GM18505 (cell line): ENCODE results near the gene GPC1.

Source experiments
- ATAC-seq: cut with Tn5 transposase; IDR thresholded peaks from one replicate; pipeline ENCODE4 v1.9.1; 2021; ENCODE audit not compliant: unreplicated experiment
- POLR2A ChIP-seq: IDR thresholded peaks from 4 replicates; pipeline ENCODE4 v1.6.1; 2011; ENCODE audit warnings: borderline replicate concordance; ENCODE audit not compliant: insufficient read depth, insufficient read length; ENCODE audit errors: extremely low read depth

GPC1 gene

DNA sequence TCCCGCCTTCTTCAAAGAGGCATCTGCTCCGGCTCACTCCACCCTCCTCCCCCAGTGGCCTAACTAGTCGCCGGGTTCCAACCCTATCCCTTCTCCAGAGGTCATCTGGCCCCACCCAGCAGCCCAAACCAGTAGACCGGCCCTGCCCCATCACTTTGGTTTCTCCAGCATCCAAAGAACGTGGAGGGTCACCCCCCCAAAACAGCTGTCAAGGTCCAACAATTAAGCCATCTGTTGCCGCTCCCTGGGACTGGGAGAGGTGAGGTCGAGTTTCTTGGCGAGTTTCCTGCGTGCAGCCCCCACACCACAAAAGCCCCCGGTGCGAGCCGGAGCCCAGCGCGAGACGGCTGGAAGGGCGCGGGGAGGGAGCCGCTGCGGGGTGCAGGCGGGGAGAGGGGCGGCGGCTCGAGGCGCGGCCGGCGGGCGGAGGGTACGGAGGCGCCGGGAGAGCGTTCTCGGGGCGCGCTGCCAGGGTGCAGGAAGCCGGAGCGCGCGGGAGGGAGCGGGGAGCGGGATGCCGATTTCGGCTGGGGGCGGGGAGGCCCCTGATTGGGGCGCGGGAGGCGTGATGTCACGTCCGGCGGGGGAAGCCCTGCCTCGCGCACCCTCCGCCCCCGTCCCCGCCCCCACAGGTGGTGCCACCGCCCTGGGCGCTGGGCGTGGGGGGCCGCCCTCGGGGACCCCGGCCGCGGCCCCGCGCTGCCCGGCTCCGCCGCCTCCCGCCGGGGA, 571 bp upstream of the GPC1 start:
- peak; percentile 60 for ATAC-seq
- no peak for TF ChIP-seq POLR2A

DNA sequence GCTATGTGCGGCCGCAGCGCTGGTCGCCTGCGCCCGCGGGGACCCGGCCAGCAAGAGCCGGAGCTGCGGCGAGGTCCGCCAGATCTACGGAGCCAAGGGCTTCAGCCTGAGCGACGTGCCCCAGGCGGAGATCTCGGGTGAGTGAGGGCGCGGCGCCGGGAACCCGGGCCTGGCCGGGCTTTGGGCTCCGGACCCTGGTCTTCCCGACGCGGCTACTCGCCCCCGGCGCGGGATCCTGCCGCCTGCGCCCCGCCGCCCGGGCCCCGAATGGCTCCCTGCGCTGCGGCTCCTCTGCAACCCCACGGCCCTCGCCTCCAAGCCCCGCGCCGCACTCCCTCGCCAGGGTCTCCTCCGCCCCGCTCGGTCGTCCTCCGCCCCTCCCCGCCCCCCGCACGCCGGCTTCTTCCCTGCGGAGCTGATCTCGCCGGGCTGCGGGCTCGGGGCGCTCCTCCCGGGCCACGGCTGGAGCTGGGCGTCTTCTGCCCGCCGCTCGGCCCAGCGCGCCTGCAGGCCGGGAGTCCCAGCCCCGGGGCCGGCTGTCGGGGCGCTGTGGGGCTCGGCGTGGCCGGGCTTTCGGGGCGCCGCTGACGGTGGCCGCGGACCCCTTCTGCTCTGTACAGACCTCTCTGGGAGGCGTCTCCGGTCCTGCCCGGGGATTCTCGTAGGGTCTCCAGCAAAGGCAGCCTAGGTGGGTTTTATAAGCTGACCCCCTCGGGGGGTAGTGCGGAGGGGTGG, 652 bp downstream of the GPC1 start:
- no peak for TF ChIP-seq POLR2A
- peak; percentile 4 for ATAC-seq

DNA sequence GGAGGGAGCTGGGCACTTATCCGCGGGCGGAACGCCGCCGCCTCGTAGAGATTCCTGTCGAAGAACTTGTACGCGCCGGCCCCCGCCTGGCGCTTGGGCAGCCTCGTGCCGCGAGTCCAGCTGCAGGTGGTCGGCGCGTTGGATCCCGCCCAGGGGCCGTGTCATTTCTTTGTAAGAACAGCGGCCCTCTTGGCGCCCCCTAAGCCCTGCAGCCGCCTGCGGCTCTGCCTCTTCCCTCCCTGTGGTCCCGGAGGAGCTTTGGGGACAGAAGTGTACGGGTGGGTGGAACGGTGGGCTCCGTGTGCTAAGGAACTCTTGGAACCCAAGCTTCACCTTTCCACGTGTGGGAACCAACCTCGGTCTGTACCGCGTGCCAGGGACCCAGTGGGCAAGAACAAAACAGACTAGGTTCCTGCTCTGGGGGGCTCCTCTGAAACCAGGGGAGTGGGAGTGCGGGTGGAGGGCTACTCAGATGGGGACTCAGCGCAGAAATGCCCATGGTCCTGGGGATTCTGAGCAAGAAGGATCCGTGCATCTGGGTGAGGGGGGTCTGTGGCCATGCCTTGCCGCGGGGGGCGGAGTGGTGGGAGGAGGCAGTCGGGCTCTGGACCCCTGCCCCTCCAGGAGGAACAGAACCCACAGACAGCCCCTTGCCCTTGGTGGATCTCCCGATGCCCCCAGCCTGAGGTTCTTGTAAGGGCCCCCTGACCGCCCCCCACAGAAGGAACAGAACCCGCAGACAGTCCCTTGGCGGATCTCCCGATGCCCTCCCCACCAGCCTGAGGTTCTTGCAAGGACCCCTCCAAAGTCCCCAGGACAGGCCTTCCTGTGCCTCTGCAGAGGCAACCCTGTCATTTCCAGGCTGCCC, 1.5 kb downstream of the GPC1 start:
- no peak for ATAC-seq
- no peak for TF ChIP-seq POLR2A

DNA sequence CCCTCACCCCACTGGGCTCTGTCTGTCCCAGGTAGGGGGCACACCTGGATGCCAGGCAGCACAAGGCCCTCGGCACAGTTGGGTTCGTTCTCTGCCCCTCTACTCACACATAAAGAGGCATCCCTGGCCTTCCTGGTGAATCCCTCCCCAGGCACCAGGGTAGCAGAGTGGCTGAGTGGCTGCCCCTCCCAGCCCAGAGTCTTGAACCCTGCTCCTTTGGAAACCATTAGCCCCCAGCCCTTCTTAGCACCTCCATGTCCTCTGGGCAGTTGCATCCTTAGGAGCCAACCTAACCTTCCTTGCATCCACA, 2.0 kb downstream of the GPC1 start:
- ATAC-seq: no peak
- no peak for TF ChIP-seq POLR2A

DNA sequence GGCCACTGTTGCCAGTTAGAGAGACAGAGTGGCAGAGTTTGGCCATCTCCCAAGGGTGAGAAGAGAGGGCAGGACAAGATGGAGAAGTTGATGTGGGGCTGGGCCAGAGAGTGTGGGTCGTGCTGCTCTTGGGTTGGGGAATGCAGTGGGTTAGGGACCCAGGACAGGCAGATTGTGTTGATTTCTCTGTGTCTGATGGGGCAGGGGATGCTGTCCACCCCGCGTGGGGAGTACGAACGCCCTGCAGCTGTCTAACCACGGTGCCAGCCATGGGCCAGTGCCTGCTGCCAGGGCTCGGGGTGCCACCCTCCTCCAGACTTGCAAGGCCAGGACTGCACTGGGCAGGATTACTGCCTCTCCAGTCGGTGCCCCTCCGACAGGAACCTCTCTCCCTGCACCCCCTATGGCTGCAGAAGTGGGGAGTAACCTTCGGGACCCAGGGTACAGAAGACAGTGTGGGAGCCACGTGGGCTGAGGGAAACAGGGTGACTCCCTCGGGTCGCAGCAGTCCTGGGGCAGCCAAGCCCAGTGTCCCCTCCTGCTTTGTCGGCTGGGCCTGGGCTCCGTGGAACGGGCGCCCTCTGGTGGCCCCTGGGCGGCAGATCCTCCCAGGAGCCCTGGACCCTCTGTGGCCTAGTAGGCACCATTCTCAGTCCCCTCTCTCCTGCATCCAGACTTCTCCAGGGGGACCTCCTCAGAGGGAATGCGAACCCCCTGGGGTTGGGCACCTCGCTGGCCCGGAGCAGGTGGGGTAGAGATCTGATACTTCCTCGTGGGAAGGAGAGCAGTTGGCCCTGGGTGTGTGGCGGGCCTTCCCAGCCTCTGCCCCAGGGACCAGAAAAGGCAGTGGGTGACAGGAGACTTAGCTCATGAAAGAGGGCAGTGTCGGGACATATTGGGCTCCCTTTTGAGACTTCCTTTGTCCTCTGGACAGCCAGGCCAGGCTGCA, 2.7 kb downstream of the GPC1 start:
- no peak for TF ChIP-seq POLR2A
- no peak for ATAC-seq

DNA sequence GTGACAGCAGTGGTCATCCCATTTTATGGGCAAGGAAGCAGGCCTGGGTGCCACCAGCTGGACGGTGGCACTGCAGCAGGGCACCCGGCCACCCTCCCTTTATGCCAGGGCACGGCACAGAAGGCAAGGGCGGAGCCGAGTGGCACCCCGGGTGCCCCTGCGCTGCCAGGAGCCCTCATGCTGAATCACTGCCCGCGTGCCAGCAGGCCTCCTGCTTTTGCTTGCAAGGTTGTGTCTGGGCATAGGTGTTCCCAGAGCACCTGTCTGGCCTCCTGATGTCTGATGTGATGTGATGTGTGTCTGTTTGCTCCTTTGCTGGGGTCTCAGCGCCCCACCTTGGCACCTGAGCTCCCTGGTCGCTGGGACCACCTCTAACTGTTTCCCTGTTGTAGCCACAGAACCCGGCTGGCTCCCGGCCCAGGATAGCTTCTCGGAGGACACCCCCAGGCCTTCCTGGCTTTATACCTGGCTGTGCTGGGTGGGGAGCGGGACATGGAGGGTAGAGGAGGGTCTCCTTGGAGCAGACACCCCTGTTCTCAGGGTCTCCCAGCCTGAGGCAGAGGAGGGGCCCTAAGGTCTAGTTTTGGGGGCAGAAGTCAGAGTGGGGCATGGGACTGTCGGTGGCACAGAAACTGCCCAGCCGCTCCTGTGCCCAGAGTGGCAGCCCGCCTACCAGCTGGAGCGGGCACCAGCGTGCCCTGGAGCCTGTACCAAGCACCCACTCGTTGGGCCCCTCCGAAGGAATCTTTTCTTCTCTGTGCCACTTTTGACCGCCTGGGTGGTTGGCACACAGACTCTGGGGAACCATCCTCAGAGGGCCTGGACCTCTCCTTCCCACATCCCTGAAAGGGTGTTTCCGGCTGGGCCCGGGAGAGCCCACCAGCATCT, 3.6 kb downstream of the GPC1 start:
- TF ChIP-seq POLR2A: no peak
- no peak for ATAC-seq

DNA sequence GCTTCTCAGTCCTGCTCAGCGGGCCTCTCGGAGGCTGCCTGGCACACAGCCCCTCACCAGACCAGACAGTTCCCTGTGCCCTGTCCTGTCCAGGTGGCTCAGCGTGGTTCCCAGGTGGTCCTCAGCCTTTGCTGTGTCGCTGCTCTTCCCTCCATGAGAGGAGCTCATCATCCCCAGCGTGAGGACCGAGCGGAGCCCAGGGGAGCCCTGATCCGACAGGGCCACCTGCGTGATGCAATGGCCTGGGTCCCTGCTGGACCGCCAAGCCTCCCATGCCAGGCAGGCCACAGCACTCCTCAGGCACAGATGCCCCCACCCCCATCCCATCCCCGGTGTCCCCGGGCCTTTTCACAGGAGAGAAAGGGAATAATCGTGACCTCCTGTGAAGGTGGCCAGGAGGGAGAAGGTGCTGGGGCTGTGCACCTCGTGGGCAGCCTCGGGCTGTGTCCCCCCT, 4.3 kb downstream of the GPC1 start:
- no peak for ATAC-seq

DNA sequence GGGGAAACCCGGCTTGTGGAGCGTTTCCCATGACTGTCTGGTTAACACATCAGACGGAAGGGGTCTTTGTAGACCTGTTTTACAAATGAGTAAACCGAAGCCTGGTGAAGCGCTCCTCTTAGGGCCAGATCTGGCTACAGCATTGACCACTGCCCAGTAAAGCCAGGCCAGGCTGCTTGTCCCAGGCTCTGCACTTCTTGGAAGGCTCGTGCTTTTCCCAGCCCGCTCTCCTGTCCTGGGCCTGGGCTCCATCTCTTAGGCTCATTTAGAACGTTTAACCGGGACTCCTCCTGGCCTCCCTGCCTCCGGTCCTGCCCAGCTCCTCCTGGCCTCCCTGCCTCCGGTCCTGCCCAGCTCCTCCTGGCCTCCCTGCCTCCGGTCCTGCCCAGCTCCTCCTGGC, 4.8 kb downstream of the GPC1 start:
- no peak for ATAC-seq

More for the DNA sequence above, 4.3 kb downstream of the GPC1 start:
- TF ChIP-seq POLR2A: no peak

DNA sequence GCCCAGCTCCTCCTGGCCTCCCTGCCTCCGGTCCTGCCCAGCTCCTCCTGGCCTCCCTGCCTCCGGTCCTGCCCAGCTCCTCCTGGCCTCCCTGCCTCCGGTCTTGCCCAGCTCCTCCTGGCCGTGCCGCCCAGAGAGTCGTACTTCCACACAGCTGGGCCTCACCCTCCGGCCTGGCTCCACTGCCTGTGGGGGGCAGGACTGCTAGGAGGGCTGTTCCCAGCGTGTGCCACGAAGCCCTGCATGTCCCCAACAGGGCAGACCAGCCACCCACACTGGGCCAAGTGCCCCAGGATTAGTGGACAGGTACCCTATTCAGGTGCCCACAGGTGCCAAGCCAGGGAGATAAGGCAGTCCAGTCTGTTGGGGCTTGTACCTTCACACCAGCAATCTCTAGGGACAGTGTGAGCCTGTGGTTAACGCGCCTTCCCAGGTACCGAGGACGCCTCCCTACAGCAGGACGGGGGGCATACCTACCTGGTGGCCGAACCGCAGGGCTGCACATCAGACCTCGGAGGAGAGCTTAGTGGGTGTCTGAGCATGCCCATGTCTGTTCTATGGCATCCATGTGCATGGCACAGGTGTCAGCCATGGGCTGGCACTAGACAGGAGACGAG, 5.3 kb downstream of the GPC1 start:
- ATAC-seq: no peak
- no peak for TF ChIP-seq POLR2A

More for the DNA sequence above, 4.8 kb downstream of the GPC1 start:
- TF ChIP-seq POLR2A: no peak

DNA sequence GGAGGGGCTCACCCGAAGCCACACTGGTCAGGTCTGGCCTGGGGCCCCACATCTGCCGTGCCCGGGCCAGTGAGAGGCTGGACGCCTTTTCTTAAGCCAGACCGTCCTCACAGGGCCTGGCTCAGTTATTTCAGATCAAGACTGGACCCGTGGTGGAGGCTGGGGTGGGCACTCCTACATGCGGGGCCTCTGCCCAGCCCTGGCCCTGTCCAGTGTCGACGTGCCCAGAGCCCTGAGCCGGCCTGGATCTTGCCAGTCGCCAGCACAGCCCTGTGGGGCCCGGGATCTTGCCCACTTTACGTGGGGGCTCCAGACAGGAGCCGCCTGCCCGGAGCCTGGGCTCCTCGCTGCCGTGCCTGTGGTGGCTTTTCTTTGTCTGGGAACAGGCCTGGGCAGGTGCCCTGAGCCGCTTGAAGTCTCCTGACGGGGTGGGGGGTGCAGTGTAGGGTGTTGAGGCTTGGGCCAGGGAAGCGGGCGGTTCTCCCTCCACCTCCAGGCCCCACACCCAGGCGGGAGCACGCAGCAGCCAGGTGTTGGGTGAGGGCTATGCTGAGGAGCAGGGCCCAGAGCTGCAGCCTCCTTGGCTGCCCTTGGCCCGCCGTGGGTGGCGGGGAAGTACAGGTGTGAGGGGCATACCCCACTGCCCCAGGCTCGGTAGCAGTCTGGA, 6.0 kb downstream of the GPC1 start:
- no peak for ATAC-seq
- TF ChIP-seq POLR2A: no peak

DNA sequence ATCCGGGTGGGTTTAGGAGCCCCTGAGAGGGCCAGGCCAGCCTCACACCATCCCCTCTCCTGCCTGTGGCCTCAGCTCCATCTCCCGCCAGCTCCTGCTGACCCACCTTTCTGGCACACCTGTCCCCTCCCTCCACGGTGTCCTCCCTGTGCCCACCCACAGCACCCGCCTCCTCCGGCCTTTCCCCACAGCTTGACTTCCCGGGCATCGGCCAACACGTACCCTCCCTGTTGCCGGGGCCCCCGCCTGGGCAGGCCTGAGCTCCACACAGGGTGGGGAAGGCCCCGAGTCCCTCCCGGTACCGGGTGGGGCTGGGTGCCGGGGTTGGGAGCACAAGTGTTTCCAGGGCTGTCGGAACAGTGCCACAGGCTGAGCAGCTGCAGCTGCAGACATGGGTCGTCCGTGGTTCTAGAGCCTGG, 6.5 kb downstream of the GPC1 start:
- no peak for ATAC-seq
- TF ChIP-seq POLR2A: no peak

DNA sequence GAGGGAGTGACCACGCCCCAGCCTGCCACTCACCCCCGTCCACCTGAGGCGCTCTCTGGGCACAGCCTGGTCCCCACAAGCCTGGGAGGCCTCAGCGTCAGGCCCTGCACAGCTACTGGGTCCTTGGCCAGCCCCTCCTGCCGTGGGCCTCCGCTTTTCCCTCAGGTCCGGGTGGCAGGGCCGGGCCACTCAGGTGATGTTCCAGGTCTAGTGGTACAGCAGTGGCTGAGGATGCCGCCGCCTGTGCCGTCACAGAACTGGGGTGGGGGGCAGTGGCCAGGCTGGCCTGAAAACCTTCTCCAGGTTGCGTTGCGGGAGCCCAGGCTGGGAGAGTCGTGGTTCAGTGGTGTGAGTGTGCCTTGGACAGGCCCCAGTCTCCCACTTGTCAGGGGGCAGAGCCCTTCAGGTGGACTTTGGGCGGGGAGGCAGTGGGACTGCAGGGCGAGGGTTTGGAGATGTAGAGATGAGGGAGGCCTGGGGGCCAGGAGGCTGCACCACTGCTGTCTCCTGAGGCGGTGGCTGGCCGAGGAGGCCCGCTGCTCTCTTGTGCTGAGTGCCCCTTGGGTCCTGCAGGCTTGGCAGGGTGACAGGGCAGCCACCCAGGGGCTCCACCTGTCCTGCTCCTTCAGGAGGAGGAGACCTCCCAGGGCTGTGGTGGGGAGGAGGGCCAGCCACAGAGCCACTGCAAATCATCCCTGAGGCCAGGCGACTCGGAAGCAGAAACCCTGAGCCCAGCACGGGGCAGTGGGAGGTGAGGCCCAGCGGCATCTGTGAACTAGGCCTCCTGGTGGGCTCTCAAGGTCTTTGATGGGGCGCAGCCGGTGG, 7.6 kb downstream of the GPC1 start:
- no peak for TF ChIP-seq POLR2A
- no peak for ATAC-seq
